ENCODE data around the gene SYCE3. TPM values are rescaled to one million over a fixed set of nuclear protein-coding genes. Genes with fewer than 3 reads are reported as not detected.

The SYCE3 gene
- total and polyA plus RNA-seq, 2 donors (not counting 3 experiments of a cell fraction or from before 2014, with no cell fraction given) = not detected

GRCh38 chr22:50517495-50518260 lies 45.0 kb downstream of the SYCE3 start:
- no peak for DNase-seq (ENCODE audit: low read depth, low spot score)
- CTCF ChIA-PET = interaction anchor here (1.4 kb wide), 1 partner anchor 8 kb away, joined by 5 read pairs; the partner anchor contains the start of gene SCO2

GRCh38 chr22:50516891-50517290 lies 45.8 kb downstream of the SYCE3 start:
- H3K9ac ChIP-seq (replicated peaks; ENCODE audit: extremely low read depth, insufficient read depth, low read length) = no peak overlapping the region
- POLR2A ChIA-PET = no interaction called here
- H3K4me2 ChIP-seq (ENCODE audit: insufficient read depth, low read length) = no peak overlapping the region
- intact Hi-C loops (cut with micrococcal nuclease) (no loop called here), dilution Hi-C loops (cut with MboI; ENCODE audit: extremely low pct_ligation_motif_present, low sequenced_read_pairs) (no loop called here)
- BruUV-seq (replicated peaks) = no TSS peak
- FAIRE-seq (no peak), DNase-seq (ENCODE audit: low read depth, low spot score) (no peak)
- H3K36me3 ChIP-seq (ENCODE audit: control insufficient read depth in 2 of 2, extremely low read depth in 1 of 2, insufficient read depth in 2 of 2, low read length in 2 of 2) = peaks cover 0 to 9% of the 10 kb centered on the region in 2 experiments
- TF ChIP-seq POLR2AphosphoS5 (IDR thresholded peaks at IDR 0.05; ENCODE audit: insufficient read depth, low read depth, low read length) (no peak), MYC (IDR thresholded peaks at IDR 0.05; ENCODE audit: low read depth, low read length) (no peak), POLR2A (IDR thresholded peaks at IDR 0.05; ENCODE audit: low read depth, low read length) (no peak), JUN (IDR thresholded peaks at IDR 0.05; ENCODE audit: borderline replicate concordance, insufficient read depth, insufficient read length, low read depth) (no peak), MAX (IDR thresholded peaks at IDR 0.05; ENCODE audit: insufficient read depth, insufficient read length) (no peak), CTCF (IDR thresholded peaks at IDR 0.05; ENCODE audit: extremely low read depth in 1 of 2, insufficient read depth in 1 of 2, low read depth in 1 of 2, low read length in 2 of 2) (no peak), FOS (IDR thresholded peaks at IDR 0.05; ENCODE audit: borderline replicate concordance, insufficient read depth, low read length) (no peak), GATA2 (IDR thresholded peaks at IDR 0.05; ENCODE audit: insufficient read depth, insufficient read length, low read depth, low read length) (no peak), EZH2 (IDR thresholded peaks at IDR 0.05; ENCODE audit: borderline replicate concordance, low read depth, low read length, severe bottlenecking) (no peak)
- no peak overlapping the region for H3K27ac ChIP-seq (ENCODE audit: insufficient read depth, low read depth, low read length)
- no peak overlapping the region for H3K4me3 ChIP-seq (replicated peaks in 1 of 3; ENCODE audit: insufficient read depth in 1 of 3, low read depth in 1 of 3, low read length in 3 of 3)
- no peaks in the 10 kb centered on the region for H3K9me1 ChIP-seq (replicated peaks; ENCODE audit: control insufficient read depth, extremely low read depth, insufficient read depth, low read length)
- CTCF ChIA-PET = interaction anchor here (1.4 kb wide), 1 partner anchor 9 kb away, joined by 5 read pairs; the partner anchor contains the start of gene SCO2
- peaks cover 3% of the 10 kb centered on the region for H3K4me1 ChIP-seq (ENCODE audit: control insufficient read depth, extremely low read depth, insufficient read depth, low read length)
- H4K20me1 ChIP-seq (replicated peaks; ENCODE audit: control insufficient read depth, extremely low read depth, insufficient read depth, low read length) = no peaks in the 10 kb centered on the region
- H3K27me3 ChIP-seq (ENCODE audit: control insufficient read depth in 2 of 2, insufficient read depth in 2 of 2, low read length in 2 of 2) = no peaks in the 10 kb centered on the region
- H3K79me2 ChIP-seq (ENCODE audit: control insufficient read depth, insufficient read depth, low read length) = peaks cover 15% of the 10 kb centered on the region
- no peaks in the 10 kb centered on the region for H3K9me3 ChIP-seq (replicated peaks; ENCODE audit: control insufficient read depth, insufficient read depth, low read length)
- no peak overlapping the region for H2AFZ ChIP-seq (ENCODE audit: low read depth, low read length)

More at GRCh38 chr22:50517495-50518260, 45.0 kb downstream of the SYCE3 start:
- Histone ChIP-seq H4K20me1 (replicated peaks; ENCODE audit: control insufficient read depth, extremely low read depth, insufficient read depth, low read length) (no peaks in the 10 kb centered on the region), H3K36me3 (ENCODE audit: control insufficient read depth in 2 of 2, extremely low read depth in 1 of 2, insufficient read depth in 2 of 2, low read length in 2 of 2) (peaks cover 0 to 15% of the 10 kb centered on the region in 2 experiments), H3K4me2 (ENCODE audit: insufficient read depth, low read length) (no peak overlapping the region), H3K27me3 (ENCODE audit: control insufficient read depth in 2 of 2, insufficient read depth in 2 of 2, low read length in 2 of 2) (no peaks in the 10 kb centered on the region), H3K9me1 (replicated peaks; ENCODE audit: control insufficient read depth, extremely low read depth, insufficient read depth, low read length) (no peaks in the 10 kb centered on the region), H2AFZ (ENCODE audit: low read depth, low read length) (no peak overlapping the region), H3K79me2 (ENCODE audit: control insufficient read depth, insufficient read depth, low read length) (peaks cover 10% of the 10 kb centered on the region), H3K9me3 (replicated peaks; ENCODE audit: control insufficient read depth, insufficient read depth, low read length) (no peaks in the 10 kb centered on the region), H3K27ac (ENCODE audit: insufficient read depth, low read depth, low read length) (no peak overlapping the region), H3K4me3 (replicated peaks in 1 of 3; ENCODE audit: insufficient read depth in 1 of 3, low read depth in 1 of 3, low read length in 3 of 3) (no peak overlapping the region), H3K9ac (replicated peaks; ENCODE audit: extremely low read depth, insufficient read depth, low read length) (no peak overlapping the region), H3K4me1 (ENCODE audit: control insufficient read depth, extremely low read depth, insufficient read depth, low read length) (peaks cover 3% of the 10 kb centered on the region)
- POLR2A ChIA-PET = no interaction called here
- intact Hi-C loops (cut with micrococcal nuclease) = no loop called here
- no peak for FAIRE-seq
- dilution Hi-C loops (cut with MboI; ENCODE audit: extremely low pct_ligation_motif_present, low sequenced_read_pairs) = no loop called here
- BruUV-seq (replicated peaks) = no TSS peak
- TF ChIP-seq JUN (IDR thresholded peaks at IDR 0.05; ENCODE audit: borderline replicate concordance, insufficient read depth, insufficient read length, low read depth) = no peak
